Right atrium auricular region (tissue), 2 donors: ENCODE measurements around the gene ACTG1. TPM values are rescaled to one million over a fixed set of nuclear protein-coding genes. Genes with fewer than 3 reads are reported as not detected.

Experiments
- DNase-seq: peaks from one replicate; pipeline ENCODE4 v3.0.0-alpha.2; 2019; ENCODE audit warnings: low spot score
- H3K27ac ChIP-seq, 2 donors: fragments of 200-600 bp; sonication (generic); 1 replicate in 1 of 2; 2 replicates in 1 of 2; pipeline ENCODE4 v1.5.1; 2016 to 2019
- H3K27me3 ChIP-seq, 2 donors: fragments of 200-600 bp; sonication (generic); one replicate each; pipeline versions ENCODE4 v1.5.1 to v1.6.0; 2017 to 2019
- H3K36me3 ChIP-seq: fragments of 200-600 bp; sonication (generic); one replicate; pipeline ENCODE4 v1.5.1; 2016
- H3K4me1 ChIP-seq, 2 donors: fragments of 200-600 bp; sonication (generic); one replicate each; pipeline versions ENCODE4 v1.5.1 to v1.6.0; 2017 to 2019
- H3K4me3 ChIP-seq, 2 donors: fragments of 200-600 bp; sonication (generic); 1 replicate in 1 of 2; 2 replicates in 1 of 2; pipeline ENCODE4 v1.5.1; 2017 to 2019; ENCODE audit warnings: mild to moderate bottlenecking in 1 of 2, moderate library complexity in 1 of 2
- H3K9me3 ChIP-seq, 2 donors: fragments of 200-600 bp; sonication (generic); one replicate each; pipeline ENCODE4 v1.5.1; 2019
- total RNA-seq, 2 donors: library from RNA; depleted of rRNA; stranded (reverse); fragments of >200 nt; gene quantifications; one replicate each; pipeline ENCODE4 v1.1.0, GENCODE V29; 2016
- TF ChIP-seq, protein P1 (sequence below), 2 donors: fragments of 200-600 bp; sonication (generic); IDR thresholded peaks; one replicate each; pipeline ENCODE4 v1.5.1; 2019; ENCODE audit warnings: antibody characterized with exemption in 2 of 2

ACTG1 gene
- total RNA-seq, 2 donors from 2014 or later, result 1,076 to 1,610 TPM

DNA sequence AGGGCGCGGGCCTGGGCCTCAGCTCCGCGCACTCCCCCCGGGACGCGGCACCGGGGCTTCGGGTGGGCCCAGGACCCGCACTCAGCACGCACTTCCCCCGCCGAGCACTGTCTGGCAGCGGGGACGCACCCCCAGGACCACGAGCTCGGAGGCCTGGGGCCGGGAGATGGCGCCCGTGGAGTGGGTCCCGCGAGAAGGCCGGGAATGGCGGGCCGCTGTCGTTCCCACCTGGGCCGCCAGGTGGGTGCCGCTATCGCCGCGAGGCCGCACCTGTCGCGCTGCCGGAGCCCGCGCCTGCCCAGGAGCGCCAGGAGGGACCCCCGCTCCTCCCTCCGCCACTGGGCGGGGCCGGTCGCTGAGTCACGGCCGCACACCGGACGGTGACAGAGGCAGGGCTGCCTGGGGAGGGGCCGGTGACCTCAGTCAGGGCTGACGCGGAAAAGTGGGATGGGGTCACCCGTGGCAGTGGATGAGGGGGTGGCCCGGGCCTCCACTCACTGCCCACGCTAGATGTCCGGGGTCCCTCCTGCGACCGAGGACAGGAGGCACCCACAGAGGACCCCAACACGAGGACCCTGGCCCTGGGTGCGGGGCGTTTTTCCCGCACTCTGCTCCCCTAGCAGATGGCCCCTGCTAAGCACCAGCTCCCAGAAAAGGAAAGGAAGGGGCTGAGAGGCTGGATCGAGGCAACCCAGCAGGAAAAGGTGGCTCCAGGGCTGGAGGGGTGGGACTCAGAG lies 6.9 kb upstream of the ACTG1 start:
- Histone ChIP-seq H3K27me3 (no peaks in the 10 kb centered on the region), H3K9me3 (no peaks in the 10 kb centered on the region)

DNA sequence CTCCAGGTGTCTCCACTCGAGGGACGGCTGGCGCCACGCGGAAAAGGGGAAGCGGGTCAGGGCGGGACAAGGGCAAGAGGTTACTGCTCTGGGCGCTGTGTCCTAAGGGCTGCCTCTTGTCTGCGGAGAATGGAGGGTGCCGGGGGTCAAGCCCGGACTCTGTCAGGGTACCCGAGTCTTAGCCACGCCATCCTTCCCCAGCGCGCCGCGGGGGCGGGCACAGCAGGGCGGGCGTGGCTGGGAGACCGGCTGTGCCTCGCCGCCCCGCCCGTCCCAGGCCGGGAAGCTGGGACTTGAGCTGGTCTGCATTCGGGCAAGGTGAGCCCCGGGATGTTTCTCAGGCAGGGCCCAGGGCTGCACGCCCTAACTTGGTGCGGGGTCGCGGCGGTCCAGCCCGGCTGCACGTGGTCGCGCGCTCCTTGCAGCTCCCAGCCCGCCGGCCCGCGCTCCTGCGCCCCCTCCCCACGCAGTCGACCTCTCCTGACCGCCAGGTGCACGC lies 6.2 kb upstream of the ACTG1 start:
- TF ChIP-seq, protein P1, sequence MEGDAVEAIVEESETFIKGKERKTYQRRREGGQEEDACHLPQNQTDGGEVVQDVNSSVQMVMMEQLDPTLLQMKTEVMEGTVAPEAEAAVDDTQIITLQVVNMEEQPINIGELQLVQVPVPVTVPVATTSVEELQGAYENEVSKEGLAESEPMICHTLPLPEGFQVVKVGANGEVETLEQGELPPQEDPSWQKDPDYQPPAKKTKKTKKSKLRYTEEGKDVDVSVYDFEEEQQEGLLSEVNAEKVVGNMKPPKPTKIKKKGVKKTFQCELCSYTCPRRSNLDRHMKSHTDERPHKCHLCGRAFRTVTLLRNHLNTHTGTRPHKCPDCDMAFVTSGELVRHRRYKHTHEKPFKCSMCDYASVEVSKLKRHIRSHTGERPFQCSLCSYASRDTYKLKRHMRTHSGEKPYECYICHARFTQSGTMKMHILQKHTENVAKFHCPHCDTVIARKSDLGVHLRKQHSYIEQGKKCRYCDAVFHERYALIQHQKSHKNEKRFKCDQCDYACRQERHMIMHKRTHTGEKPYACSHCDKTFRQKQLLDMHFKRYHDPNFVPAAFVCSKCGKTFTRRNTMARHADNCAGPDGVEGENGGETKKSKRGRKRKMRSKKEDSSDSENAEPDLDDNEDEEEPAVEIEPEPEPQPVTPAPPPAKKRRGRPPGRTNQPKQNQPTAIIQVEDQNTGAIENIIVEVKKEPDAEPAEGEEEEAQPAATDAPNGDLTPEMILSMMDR (IDR thresholded peaks at IDR 0.05), result no peak
- Histone ChIP-seq H3K36me3 (no peaks in the 10 kb centered on the region), H3K27me3 (no peaks in the 10 kb centered on the region), H3K4me1 (peaks cover 0 to 65% of the 10 kb centered on the region in 2 donors), H3K27ac (peak overlapping the region; percentile 98 to 100), H3K9me3 (no peaks in the 10 kb centered on the region), H3K4me3 (peak overlapping the region; percentile 39 to 58)
- no peak for DNase-seq

More for the DNA sequence above, 6.9 kb upstream of the ACTG1 start:
- no peak for DNase-seq
- peak overlapping the region; percentile 98 to 100 for H3K27ac ChIP-seq
- peak overlapping the region; percentile 39 to 58 for H3K4me3 ChIP-seq
- peaks cover 0 to 63% of the 10 kb centered on the region in 2 donors for H3K4me1 ChIP-seq
- no peaks in the 10 kb centered on the region for H3K36me3 ChIP-seq
- TF ChIP-seq, protein P1 (IDR thresholded peaks at IDR 0.05), result peak in 1 of 2 donors; percentile 62

DNA sequence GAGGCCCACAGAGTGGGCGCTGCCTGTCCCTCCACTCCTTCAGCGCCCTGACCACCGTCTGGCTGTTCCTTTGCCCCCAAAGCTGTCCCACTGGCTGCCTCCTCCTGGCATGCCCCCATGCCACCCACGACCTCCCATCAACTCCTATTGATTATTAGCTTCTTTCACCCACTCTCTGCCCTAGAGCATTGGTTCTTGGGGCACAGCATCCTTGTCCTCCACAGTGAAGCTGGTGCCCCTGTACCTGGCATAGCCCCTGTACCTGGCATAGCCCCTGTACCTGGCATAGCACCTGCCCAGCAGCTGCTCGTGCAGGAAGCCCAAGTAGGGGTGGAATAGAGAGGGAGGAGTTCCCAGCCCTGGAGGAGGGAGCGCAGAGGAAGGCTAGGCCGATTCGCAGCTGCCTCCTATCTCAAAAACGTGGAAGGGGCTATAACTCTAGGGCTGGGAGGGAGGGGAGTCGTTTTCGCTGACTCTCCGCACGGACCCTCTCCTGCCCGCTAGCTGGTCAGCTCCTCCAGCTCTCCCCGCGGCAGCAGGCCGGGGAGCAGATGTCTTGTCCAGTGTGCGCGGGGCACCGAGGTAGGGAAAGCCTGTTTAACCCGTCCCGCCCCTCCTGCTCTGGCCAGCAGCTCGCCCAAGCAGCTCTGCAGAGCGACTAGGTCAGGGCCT lies 5.7 kb upstream of the ACTG1 start:
- peak overlapping the region; percentile 98 to 100 for H3K27ac ChIP-seq
- H3K36me3 ChIP-seq, result no peaks in the 10 kb centered on the region
- no peak for DNase-seq
- H3K4me1 ChIP-seq, result peaks cover 0 to 63% of the 10 kb centered on the region in 2 donors
- no peaks in the 10 kb centered on the region for H3K9me3 ChIP-seq
- H3K27me3 ChIP-seq, result no peaks in the 10 kb centered on the region
- peak overlapping the region; percentile 39 to 58 for H3K4me3 ChIP-seq
- TF ChIP-seq, protein P1 (IDR thresholded peaks at IDR 0.05), result no peak

DNA sequence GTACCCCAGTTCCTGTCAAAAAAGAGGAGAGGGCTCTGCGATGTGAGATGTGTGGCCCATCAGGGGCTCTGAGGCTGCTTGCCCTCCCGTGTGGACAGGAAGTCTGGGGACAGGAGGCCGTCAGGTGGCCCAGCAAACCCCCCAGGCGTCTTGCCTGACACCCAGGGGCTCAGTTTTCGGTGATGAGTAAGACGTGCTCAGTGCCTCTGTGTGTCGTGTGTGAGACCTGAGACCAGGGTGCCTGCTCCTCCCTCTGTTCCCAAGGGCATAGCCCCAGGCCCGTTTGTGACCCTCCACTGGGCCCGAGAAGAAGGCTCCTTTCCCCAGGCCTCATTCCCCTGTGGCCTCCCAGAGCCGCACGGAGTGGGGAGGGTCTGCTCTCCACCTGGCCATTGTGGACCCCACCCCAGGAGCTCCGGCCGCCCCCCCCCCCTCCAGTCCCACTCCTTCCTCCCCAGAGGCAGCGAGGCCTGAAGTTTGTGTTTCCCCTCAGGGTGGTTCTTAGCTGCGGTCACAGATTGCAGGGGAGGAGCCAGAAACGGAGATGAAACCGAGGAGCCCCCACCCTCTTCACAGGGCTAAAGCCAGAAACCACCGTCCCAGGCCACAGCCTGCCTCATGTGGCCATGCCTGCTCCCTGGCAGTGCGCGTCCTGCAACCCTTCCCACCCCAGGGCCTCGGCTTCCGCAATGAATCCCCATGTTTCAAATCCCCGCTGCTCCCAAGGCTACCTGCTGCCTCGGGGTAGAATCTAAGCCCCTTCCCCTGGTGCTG lies 4.9 kb upstream of the ACTG1 start:
- H3K4me3 ChIP-seq, result peak overlapping the region in 1 of 2 donors; percentile 58
- peaks cover 0 to 61% of the 10 kb centered on the region in 2 donors for H3K4me1 ChIP-seq
- H3K27me3 ChIP-seq, result no peaks in the 10 kb centered on the region
- H3K36me3 ChIP-seq, result no peaks in the 10 kb centered on the region
- H3K27ac ChIP-seq, result peak overlapping the region; percentile 98 to 100
- DNase-seq, result no peak
- TF ChIP-seq, protein P1 (IDR thresholded peaks at IDR 0.05), result no peak
- no peaks in the 10 kb centered on the region for H3K9me3 ChIP-seq

DNA sequence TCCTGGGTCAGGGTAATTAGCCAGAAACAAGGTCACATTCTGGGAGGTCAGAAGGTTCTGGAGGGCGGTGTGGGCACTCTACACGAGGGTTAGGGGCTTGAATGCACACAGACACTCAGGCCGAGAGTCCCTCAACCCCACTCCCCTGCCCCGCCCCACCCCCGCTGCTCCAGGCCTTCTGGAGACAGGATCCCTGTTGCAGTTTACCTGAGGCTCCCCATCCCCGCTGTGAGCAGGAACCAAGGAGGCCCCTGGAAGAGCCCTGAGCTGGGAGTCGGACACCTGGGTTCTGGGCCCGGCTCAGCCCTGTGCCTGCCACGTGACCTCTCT lies 4.4 kb upstream of the ACTG1 start:
- Histone ChIP-seq H3K4me3 (peak overlapping the region; percentile 6 to 94), H3K36me3 (peaks cover 4% of the 10 kb centered on the region), H3K27me3 (no peaks in the 10 kb centered on the region), H3K27ac (peak overlapping the region; percentile 98 to 100), H3K4me1 (peaks cover 0 to 61% of the 10 kb centered on the region in 2 donors), H3K9me3 (no peaks in the 10 kb centered on the region)
- TF ChIP-seq, protein P1 (IDR thresholded peaks at IDR 0.05), result no peak
- DNase-seq, result no peak
